Measurements from ENCODE around the gene PIAS3.
"Not testable (repeated sequence)": the region's sequence is repeated elsewhere in the genome, so short reads cannot be mapped to it uniquely, and the experiment has no call there.

PIAS3 gene

DNA sequence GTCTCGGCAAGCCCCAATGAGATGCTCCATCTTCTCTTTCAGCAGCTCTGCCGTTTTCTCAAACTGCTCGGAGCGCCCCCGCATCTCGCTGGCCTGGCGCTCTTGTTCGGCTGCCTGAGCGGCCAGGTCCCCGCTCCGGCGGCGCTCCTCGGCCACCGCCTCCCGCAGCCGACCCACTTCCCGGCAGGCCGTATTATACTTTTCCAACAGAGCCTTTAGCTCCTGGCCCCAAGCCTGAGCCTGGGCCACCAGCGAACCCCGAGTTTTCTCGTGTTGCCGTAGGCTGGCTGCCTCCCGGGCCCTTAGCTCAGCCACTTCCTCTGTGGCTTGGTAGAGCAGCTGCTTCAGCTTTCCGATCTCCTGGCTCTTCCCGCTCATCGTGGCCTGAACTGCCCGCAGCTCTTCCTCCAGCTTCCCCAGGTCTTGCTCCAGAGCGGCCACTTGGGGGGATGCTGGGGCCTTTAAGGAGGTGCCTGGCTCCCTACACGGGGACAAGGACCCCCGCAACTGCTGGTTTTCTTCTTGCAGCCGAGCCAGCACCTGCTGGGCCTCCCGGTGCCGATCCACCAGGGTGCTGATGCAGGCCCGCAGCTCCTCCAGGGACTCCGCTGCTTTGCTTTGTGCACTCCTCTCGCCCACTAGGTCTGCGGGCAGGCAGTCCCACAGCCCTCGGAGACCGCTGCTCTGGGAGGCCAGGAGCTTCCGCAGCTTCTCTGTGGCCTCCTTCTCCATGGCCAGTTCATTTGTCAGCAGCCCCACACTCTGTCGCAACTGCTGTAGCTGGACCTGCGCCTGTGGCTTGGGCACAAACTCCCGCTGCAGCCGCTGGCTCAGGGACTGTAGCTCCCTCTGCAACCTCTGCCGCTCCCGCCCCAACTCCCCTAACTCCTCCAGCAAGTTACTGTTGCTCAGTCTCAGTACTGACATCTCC, 13.4 kb upstream of the PIAS3 start:
- no peak for DNase-seq

GRCh38 chr1:145868232-145868631, 9.4 kb upstream of the PIAS3 start:
- no peak for DNase-seq

- no peak for DNase-seq
Observed at GRCh38 chr1:145863282-145864018, 4.6 kb upstream of the PIAS3 start.

DNA sequence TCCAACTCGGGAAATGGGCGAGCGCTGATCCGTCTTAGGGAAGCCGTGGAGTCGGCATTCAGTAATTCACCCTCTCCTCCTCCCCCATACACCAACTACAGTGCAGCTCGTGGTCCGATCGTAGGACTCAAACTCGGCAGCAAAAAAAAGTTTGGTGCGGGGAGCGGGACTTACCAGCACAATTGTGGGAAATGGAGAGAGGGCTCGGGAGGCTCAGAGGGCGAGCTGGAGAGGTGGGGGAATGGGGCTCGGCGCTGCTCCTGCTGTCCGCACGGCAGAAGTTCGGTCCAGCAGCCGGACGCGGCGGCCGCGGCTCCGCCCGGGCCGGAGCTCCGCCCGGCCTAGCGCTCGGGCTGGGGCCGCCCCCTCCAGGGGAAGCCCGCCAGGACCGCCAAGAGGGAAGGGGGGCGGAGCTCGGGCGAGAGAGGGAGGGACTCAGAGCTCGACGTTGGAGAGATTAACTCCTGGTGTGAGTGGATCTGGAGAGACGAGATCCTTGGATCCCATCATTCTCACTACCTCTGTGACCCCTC, 676 bp upstream of the PIAS3 start:
- no peak for DNase-seq

GRCh38 chr1:145858238-145858900, 512 bp downstream of the PIAS3 start:
- DNase-seq: no peak

GRCh38 chr1:145857170-145857569, 1.7 kb downstream of the PIAS3 start:
- no peak for DNase-seq

DNA sequence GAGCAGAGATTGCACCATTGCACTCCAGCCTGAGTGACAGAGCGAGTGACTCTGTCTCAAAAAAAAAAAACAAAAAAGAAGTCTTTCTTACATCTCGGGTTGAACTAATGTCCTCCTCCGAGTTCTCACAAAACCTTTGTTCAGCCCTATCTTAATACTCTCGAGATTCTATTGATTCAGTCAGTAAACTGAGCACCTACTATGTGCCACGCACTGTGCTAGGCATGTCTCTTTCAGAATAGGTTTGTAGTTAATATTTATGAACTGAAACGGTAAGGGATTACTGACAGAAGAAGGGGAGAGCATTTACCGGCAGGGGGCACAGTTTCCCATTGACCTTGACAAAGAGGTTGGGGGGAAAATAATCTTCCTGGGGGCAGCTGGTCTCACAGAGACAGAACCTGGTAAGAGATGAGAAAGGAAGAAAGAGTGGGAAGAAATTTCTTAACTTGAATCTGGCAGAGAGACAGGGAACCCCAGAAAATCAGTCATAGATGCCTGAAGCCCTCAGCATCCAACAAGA, 3.4 kb downstream of the PIAS3 start:
- no peak for DNase-seq

DNA sequence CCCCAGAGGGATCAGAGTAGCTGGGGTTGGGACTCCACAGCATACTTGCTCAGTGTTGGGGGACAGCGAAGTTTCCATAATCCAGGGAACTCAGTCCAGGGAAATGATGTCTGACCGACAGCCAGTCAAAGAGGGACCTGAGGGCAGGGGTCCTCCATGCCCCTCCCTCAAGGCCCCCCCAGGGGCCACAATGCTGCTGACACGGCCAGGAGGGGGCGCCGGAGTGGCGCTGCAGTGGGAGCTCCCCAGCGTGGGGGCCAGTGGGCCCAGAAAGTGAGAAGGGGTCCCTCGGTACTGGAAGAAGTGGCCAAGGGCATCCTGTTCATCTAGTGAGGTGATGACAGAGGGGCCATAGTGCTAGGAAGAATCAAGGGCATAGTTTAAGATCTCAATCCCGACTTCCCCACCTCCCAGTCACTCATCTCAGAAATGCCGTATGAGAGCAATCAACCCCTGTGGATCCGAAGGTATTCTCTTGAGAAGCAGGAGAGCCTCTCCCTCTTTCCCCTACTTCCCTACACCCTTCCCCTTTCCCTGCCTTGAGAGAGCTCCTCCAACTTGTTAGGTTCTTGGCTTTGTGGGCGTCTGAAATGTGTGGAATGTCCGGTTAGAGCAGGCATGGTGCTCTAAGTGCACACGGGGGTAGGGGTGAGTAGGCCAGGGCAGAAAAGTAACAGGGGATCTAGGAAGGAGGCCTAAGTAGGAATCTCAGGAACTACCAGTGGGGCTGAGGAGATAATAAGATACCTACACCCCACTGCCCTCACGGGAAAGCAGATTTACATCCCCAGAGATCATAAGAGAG, 9.3 kb downstream of the PIAS3 start:
- DNase-seq: no peak

DNA sequence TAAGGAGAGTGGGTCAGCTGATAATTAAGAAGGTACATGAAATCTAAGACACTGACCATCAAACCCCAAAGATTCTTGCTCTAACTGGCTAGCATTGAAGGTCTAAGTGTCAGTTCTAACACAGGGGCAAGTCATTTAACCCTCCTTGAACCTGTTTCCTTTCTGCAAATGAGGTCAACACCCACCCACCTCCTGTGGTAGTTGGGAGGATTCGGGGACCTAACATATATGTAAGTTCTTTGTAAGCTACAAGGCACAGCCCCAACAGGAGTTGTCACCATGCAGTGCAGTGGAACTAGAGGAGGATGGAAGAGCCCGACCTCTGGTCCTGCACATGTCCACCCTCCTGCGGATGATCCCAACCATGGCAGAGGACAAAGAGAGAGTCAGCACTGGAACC, 11.1 kb downstream of the PIAS3 start:
- DNase-seq: no peak

- no peak for DNase-seq
Observed at GRCh38 chr1:145846201-145846612, 12.7 kb downstream of the PIAS3 start.

- DNase-seq: no peak
Observed at GRCh38 chr1:145845514-145846161, 13.2 kb downstream of the PIAS3 start, which contains the start of gene NUDT17. Gene NUDT17 (plus strand): TSS chr1:145845630. CDS start chr1:145845641, 11 bp downstream.

- no peak for DNase-seq
Observed at GRCh38 chr1:145845144-145845513, 13.8 kb downstream of the PIAS3 start.

DNA sequence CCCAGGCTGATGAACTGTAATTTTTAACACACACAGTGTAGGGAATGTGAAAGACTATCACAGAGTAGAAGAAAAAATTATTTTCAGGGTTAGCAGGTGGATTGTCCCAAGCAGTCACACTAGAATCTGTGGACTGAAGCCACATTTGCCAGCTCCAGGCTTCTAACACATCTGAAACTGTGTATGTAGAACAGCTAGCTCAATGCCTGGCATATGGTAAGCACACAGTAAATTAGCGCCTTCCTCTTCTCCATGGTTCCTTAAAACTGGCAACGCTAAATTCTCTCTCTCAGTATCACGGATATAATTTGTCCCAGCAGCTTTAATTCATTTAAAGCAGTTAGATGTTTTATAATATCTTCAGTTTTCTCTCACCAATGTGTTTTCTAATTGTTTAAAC, 15.8 kb downstream of the PIAS3 start:
- no peak for DNase-seq

- no peak for DNase-seq
Observed at GRCh38 chr1:145837656-145838055, 21.2 kb downstream of the PIAS3 start.

DNA sequence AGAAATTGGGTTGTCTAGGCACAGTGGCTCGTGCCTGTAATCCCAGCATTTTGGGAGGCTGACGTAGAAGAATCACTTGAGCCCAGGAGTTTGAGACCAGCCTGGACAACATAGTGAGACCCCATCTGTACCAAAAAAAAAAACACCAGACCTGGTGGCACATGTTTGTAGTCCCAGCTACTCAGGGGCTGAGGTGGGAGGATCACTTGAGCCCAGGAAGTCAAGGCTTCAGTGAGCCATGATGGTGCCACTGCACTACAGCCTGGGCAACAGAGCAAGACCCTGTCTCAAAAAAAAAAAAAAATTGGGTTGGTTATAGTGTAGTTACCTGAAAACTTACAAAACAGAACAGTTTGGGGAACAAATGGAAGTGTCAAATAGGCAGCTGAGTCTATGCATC, 28.1 kb downstream of the PIAS3 start:
- not testable (repeated sequence) for DNase-seq

GRCh38 chr1:145828367-145829026, 30.4 kb downstream of the PIAS3 start:
- no peak for DNase-seq

DNA sequence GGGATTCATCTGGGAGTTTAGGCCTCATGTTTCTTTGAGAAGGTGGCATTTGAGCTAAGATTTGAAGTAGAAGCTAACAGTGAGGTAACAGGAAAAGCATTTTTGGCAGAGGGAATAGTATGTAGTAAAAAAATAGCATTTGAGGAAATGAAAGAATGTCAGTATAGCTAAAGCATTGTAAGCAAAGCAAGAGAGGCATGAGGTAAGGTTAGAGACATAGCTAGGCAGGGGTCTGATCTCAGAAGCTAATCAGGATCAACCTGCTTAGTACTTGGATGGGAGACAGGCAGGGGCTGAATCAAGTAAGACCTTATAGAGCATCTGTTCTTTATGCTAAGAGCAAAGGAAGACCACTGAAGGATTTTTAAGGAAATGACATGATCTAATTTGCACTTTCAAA, 30.9 kb downstream of the PIAS3 start:
- DNase-seq: no peak

GRCh38 chr1:145826030-145826429, 32.9 kb downstream of the PIAS3 start:
- no peak for DNase-seq

GRCh38 chr1:145824499-145824842, 34.4 kb downstream of the PIAS3 start:
- DNase-seq: no peak

GRCh38 chr1:145823565-145824498, 35.0 kb downstream of the PIAS3 start, which contains the start of the genes POLR3C and RNF115:
Gene POLR3C (plus strand): TSS chr1:145824200. CDS start chr1:145825777, 1,577 bp downstream.
Gene RNF115 (minus strand): TSS chr1:145824095. CDS start chr1:145823873, 222 bp downstream.
- no peak for DNase-seq

Measured in cortex of kidney (tissue), 1 donor.